Loucy (cell line): ENCODE data around the gene AMACR.

ENCODE experiments used
- H2AFZ ChIP-seq: fragments of 200-600 bp; sonication (generic); 2 replicates; pipeline ENCODE4 v1.6.0; 2016; ENCODE audit warnings: antibody characterized with exemption, mild to moderate bottlenecking, low read length, moderate library complexity
- H3F3A ChIP-seq: fragments of 200-600 bp; 2 replicates; pipeline ENCODE4 v1.6.0; 2016; ENCODE audit warnings: antibody characterized with exemption, low read depth, mild to moderate bottlenecking
- H3K27me3 ChIP-seq: fragments of 200-600 bp; sonication (generic); 2 replicates; pipeline ENCODE4 v1.6.1; 2014; ENCODE audit warnings: low read length, mild to moderate bottlenecking; ENCODE audit not compliant: insufficient read depth, poor library complexity, severe bottlenecking
- H3K36me3 ChIP-seq: fragments of 200-600 bp; sonication (generic); 2 replicates; pipeline ENCODE4 v1.6.1; 2016; ENCODE audit warnings: low read length; ENCODE audit not compliant: insufficient read depth
- H3K4me1 ChIP-seq: fragments of 200-600 bp; sonication (generic); 2 replicates; pipeline ENCODE4 v1.5.1; 2014; ENCODE audit warnings: low read length, mild to moderate bottlenecking; ENCODE audit not compliant: insufficient read depth, poor library complexity, severe bottlenecking
- H3K4me2 ChIP-seq: fragments of 200-600 bp; sonication (generic); 2 replicates; pipeline ENCODE4 v1.6.0; 2014; ENCODE audit warnings: antibody characterized with exemption, low read length, low read depth, mild to moderate bottlenecking; ENCODE audit not compliant: poor library complexity, severe bottlenecking
- H3K4me3 ChIP-seq: fragments of 200-600 bp; sonication (generic); 2 replicates; pipeline ENCODE4 v1.5.1; 2014; ENCODE audit warnings: low read length, mild to moderate bottlenecking, mixed read lengths; ENCODE audit not compliant: poor library complexity, severe bottlenecking
- H3K79me2 ChIP-seq: fragments of 200-600 bp; sonication (generic); 2 replicates; pipeline ENCODE4 v1.6.1; 2014; ENCODE audit warnings: low read length; ENCODE audit not compliant: insufficient read depth
- H3K9ac ChIP-seq: fragments of 200-600 bp; sonication (generic); 2 replicates; pipeline ENCODE4 v1.6.0; 2014; ENCODE audit warnings: mild to moderate bottlenecking, low read depth, low read length, moderate library complexity; ENCODE audit not compliant: poor library complexity, severe bottlenecking
- H3K9me2 ChIP-seq: fragments of 200-600 bp; sonication (generic); replicated peaks from 2 replicates; pipeline ENCODE4 v1.6.1; 2016; ENCODE audit warnings: low read depth, low read length, mixed read lengths
- H3K9me3 ChIP-seq: fragments of 200-600 bp; sonication (generic); 2 replicates; pipeline ENCODE4 v1.6.1; 2014; ENCODE audit warnings: mild to moderate bottlenecking, antibody characterized with exemption, low read length, low read depth; ENCODE audit not compliant: insufficient read depth
- H4K20me1 ChIP-seq: fragments of 200-600 bp; sonication (generic); 2 replicates; pipeline ENCODE4 v1.6.0; 2014; ENCODE audit warnings: antibody characterized with exemption, low read length, mild to moderate bottlenecking; ENCODE audit not compliant: insufficient read depth, poor library complexity, severe bottlenecking
- EZH2phosphoT487 ChIP-seq: fragments of 200-600 bp; IDR thresholded peaks from 2 replicates; pipeline ENCODE4 v1.6.1; 2018; ENCODE audit warnings: antibody characterized with exemption, mild to moderate bottlenecking, moderate library complexity, borderline replicate concordance
- TF ChIP-seq, protein P1 (sequence below): fragments of 200-600 bp; sonication (generic); conservative IDR thresholded peaks from 2 replicates; pipeline ENCODE4 v1.5.1; 2014; ENCODE audit warnings: mild to moderate bottlenecking, antibody characterized with exemption, low read length

AMACR gene

DNA sequence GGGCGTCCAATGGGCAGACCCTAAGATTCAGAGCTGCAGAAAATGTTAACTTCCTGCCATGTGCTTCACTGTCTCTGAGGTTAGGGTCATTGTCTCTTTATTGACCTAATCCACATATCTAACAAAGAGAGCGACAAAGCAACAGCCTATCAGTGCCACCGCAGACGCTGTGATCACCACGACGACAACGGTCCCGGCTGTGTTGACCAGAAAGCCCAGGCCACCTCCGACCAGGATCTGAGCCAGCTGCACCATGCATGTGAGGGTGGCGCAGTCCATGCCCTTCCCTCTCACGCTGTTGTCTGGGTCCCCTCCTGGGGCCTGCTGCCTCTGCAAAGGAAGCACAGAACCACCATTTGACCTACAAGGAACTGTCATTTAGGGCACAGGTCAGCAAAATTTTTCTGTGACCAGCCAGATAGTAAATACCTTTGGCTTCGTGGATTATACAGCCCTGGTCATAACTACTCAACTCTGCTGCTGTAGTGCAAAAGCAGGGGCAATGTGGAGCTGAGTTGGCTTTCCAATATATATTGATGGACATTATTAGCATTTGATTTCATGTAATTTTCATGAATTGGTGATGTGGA is 63.2 kb downstream of the AMACR start:
- H3K4me2 ChIP-seq = no peak overlapping the region
- no peaks in the 10 kb centered on the region for H3K9me2 ChIP-seq
- H3K36me3 ChIP-seq = no peaks in the 10 kb centered on the region
- H3K9ac ChIP-seq = no peak overlapping the region
- peaks cover 3% of the 10 kb centered on the region for H3K27me3 ChIP-seq
- no peak overlapping the region for H3K4me3 ChIP-seq
- H3K79me2 ChIP-seq = no peaks in the 10 kb centered on the region
- H3K4me1 ChIP-seq = no peaks in the 10 kb centered on the region
- H3K9me3 ChIP-seq = no peaks in the 10 kb centered on the region
- no peak for TF ChIP-seq EZH2phosphoT487
- TF ChIP-seq, protein P1, sequence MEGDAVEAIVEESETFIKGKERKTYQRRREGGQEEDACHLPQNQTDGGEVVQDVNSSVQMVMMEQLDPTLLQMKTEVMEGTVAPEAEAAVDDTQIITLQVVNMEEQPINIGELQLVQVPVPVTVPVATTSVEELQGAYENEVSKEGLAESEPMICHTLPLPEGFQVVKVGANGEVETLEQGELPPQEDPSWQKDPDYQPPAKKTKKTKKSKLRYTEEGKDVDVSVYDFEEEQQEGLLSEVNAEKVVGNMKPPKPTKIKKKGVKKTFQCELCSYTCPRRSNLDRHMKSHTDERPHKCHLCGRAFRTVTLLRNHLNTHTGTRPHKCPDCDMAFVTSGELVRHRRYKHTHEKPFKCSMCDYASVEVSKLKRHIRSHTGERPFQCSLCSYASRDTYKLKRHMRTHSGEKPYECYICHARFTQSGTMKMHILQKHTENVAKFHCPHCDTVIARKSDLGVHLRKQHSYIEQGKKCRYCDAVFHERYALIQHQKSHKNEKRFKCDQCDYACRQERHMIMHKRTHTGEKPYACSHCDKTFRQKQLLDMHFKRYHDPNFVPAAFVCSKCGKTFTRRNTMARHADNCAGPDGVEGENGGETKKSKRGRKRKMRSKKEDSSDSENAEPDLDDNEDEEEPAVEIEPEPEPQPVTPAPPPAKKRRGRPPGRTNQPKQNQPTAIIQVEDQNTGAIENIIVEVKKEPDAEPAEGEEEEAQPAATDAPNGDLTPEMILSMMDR = no peak
- H2AFZ ChIP-seq = no peak overlapping the region
- H3F3A ChIP-seq = no peaks in the 10 kb centered on the region
- H4K20me1 ChIP-seq = no peaks in the 10 kb centered on the region

DNA sequence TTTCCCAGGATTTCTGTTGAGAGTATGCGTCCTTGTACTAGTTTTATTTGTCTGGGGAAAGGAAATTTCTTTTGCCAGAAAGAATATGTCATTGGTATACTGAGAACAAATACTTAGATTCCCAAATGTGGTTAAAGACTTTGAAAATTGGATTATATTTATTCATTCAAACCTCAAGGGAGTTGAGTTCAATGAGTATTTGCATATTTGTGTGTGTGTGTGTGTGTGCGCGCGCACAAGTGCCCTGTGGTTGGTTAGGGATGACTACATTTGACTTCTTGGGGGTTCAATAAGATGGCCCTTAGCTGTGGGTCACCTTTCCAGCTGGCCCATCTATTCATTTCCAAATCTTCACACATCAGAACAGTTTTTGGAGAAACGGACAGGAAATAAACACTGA is 66.8 kb downstream of the AMACR start:
- Histone ChIP-seq H3K36me3 (no peaks in the 10 kb centered on the region), H3K9ac (no peak overlapping the region), H3K4me2 (no peak overlapping the region), H3K79me2 (no peaks in the 10 kb centered on the region), H2AFZ (no peak overlapping the region), H3K4me1 (no peaks in the 10 kb centered on the region), H3K9me3 (no peaks in the 10 kb centered on the region), H3K9me2 (no peaks in the 10 kb centered on the region), H3F3A (no peaks in the 10 kb centered on the region), H3K4me3 (no peak overlapping the region), H4K20me1 (no peaks in the 10 kb centered on the region), H3K27me3 (peaks cover 5% of the 10 kb centered on the region)
- TF ChIP-seq, protein P1 = no peak
- TF ChIP-seq EZH2phosphoT487 = no peak

DNA sequence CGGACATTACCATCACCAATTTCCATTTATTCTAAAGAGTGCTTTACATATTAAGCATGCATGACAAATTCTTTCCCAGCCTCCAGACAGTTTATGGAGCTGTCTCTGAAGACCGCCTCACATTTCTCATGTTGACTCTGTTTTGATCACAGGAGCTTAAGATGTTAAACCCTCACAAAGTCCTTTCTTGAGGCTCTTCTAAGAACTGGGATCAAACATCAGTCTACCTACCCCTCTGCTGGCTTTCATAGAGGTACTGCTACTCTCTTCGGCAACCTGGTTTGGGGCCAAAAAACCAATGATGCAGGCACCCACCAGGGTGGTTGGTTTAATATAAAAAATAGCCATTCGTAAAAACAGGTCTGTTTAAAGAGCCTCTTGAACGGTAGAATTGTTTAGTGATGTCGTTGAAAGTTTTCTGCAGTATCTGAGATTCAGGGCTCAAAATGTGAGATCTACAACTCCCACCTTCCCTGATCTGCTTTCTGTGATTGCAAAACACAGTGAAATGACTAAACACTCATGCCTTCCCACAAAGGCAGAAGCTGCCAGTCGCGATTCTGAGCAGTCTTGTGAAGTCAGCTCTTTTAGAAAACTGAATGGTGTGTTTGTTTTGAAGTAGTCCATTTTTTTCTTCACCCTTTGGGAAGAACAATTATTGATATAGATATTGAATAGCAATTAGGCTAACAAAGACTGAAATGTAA is 68.1 kb downstream of the AMACR start:
- no peak overlapping the region for H3K4me2 ChIP-seq
- peaks cover 5% of the 10 kb centered on the region for H3K27me3 ChIP-seq
- H3K4me3 ChIP-seq = no peak overlapping the region
- TF ChIP-seq, protein P1 = no peak
- no peak for TF ChIP-seq EZH2phosphoT487
- no peaks in the 10 kb centered on the region for H3K79me2 ChIP-seq
- H3K9me2 ChIP-seq = no peaks in the 10 kb centered on the region
- no peaks in the 10 kb centered on the region for H3F3A ChIP-seq
- H3K9me3 ChIP-seq = no peaks in the 10 kb centered on the region
- no peaks in the 10 kb centered on the region for H3K4me1 ChIP-seq
- H3K9ac ChIP-seq = no peak overlapping the region
- H4K20me1 ChIP-seq = no peaks in the 10 kb centered on the region
- no peaks in the 10 kb centered on the region for H3K36me3 ChIP-seq
- no peak overlapping the region for H2AFZ ChIP-seq
